WTC11 (cell line): ENCODE data around the gene UEVLD. TPM values are rescaled to one million over a fixed set of nuclear protein-coding genes. Genes with fewer than 3 reads are reported as not detected.

Source experiments
- ATAC-seq: fragments of 200-7000 bp; cut with Tn5 transposase; 2 replicates; pipeline ENCODE4 v1.10.0; 2021; ENCODE audit warnings: mild to moderate bottlenecking, moderate library complexity
- CTCF ChIA-PET: fragments of 300-600 bp; sonication (Branson Sonifier 250); formaldehyde crosslinking; loops from one replicate; lab custom pipeline; 2021; ENCODE audit warnings: antibody characterized with exemption; lab: Charles Lee
- POLR2A ChIA-PET: fragments of 350-600 bp; sonication (Branson Sonifier 250); formaldehyde crosslinking; loops from one replicate; lab custom pipeline; 2021; ENCODE audit warnings: antibody characterized with exemption; lab: Charles Lee
- DNase-seq: peaks from one replicate; pipeline ENCODE4 v3.0.0; 2021; ENCODE audit warnings: low spot score
- H3K27ac Mint-ChIP-seq: 2 replicates; pipeline ENCODE4 v1.8.0; 2021; ENCODE audit warnings: mixed read lengths
- H3K27me3 Mint-ChIP-seq: 2 replicates; pipeline ENCODE4 v1.8.0; 2021; ENCODE audit warnings: low read depth, mild to moderate bottlenecking, moderate library complexity, mixed read lengths
- H3K36me3 Mint-ChIP-seq: 2 replicates; pipeline ENCODE4 v1.8.0; 2021; ENCODE audit warnings: mixed read lengths
- H3K4me1 Mint-ChIP-seq: 2 replicates; pipeline ENCODE4 v1.8.0; 2022; ENCODE audit warnings: mixed read lengths
- H3K4me3 Mint-ChIP-seq: 2 replicates; pipeline ENCODE4 v1.8.0; 2021; ENCODE audit warnings: mild to moderate bottlenecking, moderate library complexity, mixed read lengths
- H3K9me3 Mint-ChIP-seq: 2 replicates; pipeline ENCODE4 v1.8.0; 2021; ENCODE audit warnings: mixed read lengths
- FOXJ3 ChIP-seq: sonication (generic); formaldehyde crosslinking; IDR thresholded peaks from 2 replicates; pipeline ENCODE4 v1.9.0; 2021; ENCODE audit warnings: missing genetic modification reagents, mild to moderate bottlenecking, borderline replicate concordance
- JAZF1 ChIP-seq: fragments of 250-450 bp; sonication (Bioruptor Pico); IDR thresholded peaks from 2 replicates; pipeline ENCODE4 v1.9.0; 2021; ENCODE audit warnings: moderate library complexity, mild to moderate bottlenecking, inconsistent platforms
- MYBL2 ChIP-seq: sonication (generic); formaldehyde crosslinking; IDR thresholded peaks from 2 replicates; pipeline ENCODE4 v1.8.1; 2023; ENCODE audit warnings: mild to moderate bottlenecking, moderate library complexity, missing genetic modification reagents
- NFATC4 ChIP-seq: fragments of 250-450 bp; sonication (Bioruptor Pico); IDR thresholded peaks from 2 replicates; pipeline ENCODE4 v1.9.0; 2021; ENCODE audit warnings: mild to moderate bottlenecking
- NFE2L1 ChIP-seq: sonication (generic); formaldehyde crosslinking; IDR thresholded peaks from 2 replicates; pipeline ENCODE4 v1.8.1; 2023; ENCODE audit warnings: missing genetic modification reagents
- NFYB ChIP-seq: sonication (generic); formaldehyde crosslinking; conservative IDR thresholded peaks from 2 replicates; pipeline ENCODE4 v1.8.0; 2022; ENCODE audit warnings: low read depth, missing genetic modification reagents
- SOX15 ChIP-seq: fragments of 250-450 bp; sonication (Bioruptor Pico); IDR thresholded peaks from 2 replicates; pipeline ENCODE4 v1.9.0; 2021; ENCODE audit warnings: mild to moderate bottlenecking
- TP53 ChIP-seq: sonication (generic); formaldehyde crosslinking; IDR thresholded peaks from 2 replicates; pipeline ENCODE4 v1.8.1; 2023; ENCODE audit warnings: mild to moderate bottlenecking, missing genetic modification reagents
- ZBTB21 ChIP-seq: sonication (generic); formaldehyde crosslinking; IDR thresholded peaks from 2 replicates; pipeline ENCODE4 v1.8.1; 2023; ENCODE audit warnings: mild to moderate bottlenecking, missing genetic modification reagents, borderline replicate concordance
- ZNF232 ChIP-seq: sonication (generic); formaldehyde crosslinking; IDR thresholded peaks from 2 replicates; pipeline ENCODE4 v1.8.0; 2022; ENCODE audit warnings: mild to moderate bottlenecking, missing genetic modification reagents
- ZNF263 ChIP-seq: sonication (generic); formaldehyde crosslinking; IDR thresholded peaks from 2 replicates; pipeline ENCODE4 v1.8.1; 2022; ENCODE audit warnings: low read depth, mild to moderate bottlenecking, moderate library complexity, missing genetic modification reagents
- ZNF396 ChIP-seq: fragments of 250-450 bp; sonication (Bioruptor Pico); IDR thresholded peaks from 2 replicates; pipeline ENCODE4 v1.8.0; 2021; ENCODE audit warnings: mild to moderate bottlenecking, moderate library complexity, borderline replicate concordance
- total RNA-seq: library from RNA; stranded (reverse); gene quantifications from 3 replicates; pipeline ENCODE4 v1.2.3, GENCODE V29; 2021
- TF ChIP-seq, protein P1 (sequence below): fragments of 250-450 bp; sonication (Bioruptor Pico); IDR thresholded peaks from 2 replicates; pipeline ENCODE4 v1.9.0; 2021; ENCODE audit warnings: mild to moderate bottlenecking
- TF ChIP-seq, protein P2 (sequence below): sonication (generic); formaldehyde crosslinking; IDR thresholded peaks from 2 replicates; pipeline ENCODE4 v1.8.0; 2022; ENCODE audit warnings: mild to moderate bottlenecking, missing genetic modification reagents
- TF ChIP-seq, protein P3 (sequence below): fragments of 250-450 bp; sonication (Bioruptor Pico); IDR thresholded peaks from 2 replicates; pipeline ENCODE4 v2.1.2; 2022; ENCODE audit warnings: mild to moderate bottlenecking, moderate library complexity
- TF ChIP-seq, protein P4 (sequence below): sonication (generic); formaldehyde crosslinking; IDR thresholded peaks from 2 replicates; pipeline ENCODE4 v1.8.1; 2023; ENCODE audit warnings: mild to moderate bottlenecking, missing genetic modification reagents, moderate library complexity
- TF ChIP-seq, protein P5 (sequence below): sonication (generic); formaldehyde crosslinking; IDR thresholded peaks from 2 replicates; pipeline ENCODE4 v1.8.1; 2023; ENCODE audit warnings: mild to moderate bottlenecking, missing genetic modification reagents, borderline replicate concordance
- TF ChIP-seq, protein P6 (sequence below): sonication (generic); formaldehyde crosslinking; IDR thresholded peaks from 2 replicates; pipeline ENCODE4 v1.8.1; 2023; ENCODE audit warnings: mild to moderate bottlenecking, missing genetic modification reagents
- TF ChIP-seq, protein P7 (sequence below): fragments of 250-450 bp; sonication (Bioruptor Pico); IDR thresholded peaks from 2 replicates; pipeline ENCODE4 v1.9.0; 2021; ENCODE audit warnings: mild to moderate bottlenecking, borderline replicate concordance

UEVLD gene
- total RNA-seq, 1 experiment from 2014 or later: 7.5 TPM

DNA sequence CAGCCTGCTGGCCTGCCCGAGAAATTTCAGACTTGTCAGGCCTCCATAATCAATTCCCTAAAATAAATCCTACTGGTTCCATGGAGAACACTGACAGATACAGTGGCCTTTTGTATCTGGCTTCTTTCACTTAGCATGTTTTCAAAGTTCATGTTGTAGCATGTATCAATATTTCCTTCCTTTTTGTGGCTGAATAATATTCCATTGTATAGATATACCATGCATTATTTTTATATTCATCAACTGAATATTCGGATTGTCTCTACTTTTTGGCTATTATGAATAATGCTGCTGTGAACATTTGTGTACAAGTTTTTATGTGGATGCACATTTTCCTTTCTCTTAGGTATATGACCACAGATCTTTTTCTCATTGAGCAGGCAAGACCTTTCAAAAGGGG lies 35.2 kb upstream of the UEVLD start:
- DNase-seq (no peak), ATAC-seq (no peak)
- H3K9me3 Mint-ChIP-seq: peaks cover 11% of the 10 kb centered on the region
- ChIA-PET POLR2A (no interaction called here), CTCF (no interaction called here)
- no peaks in the 10 kb centered on the region for H3K27me3 Mint-ChIP-seq
- no peak overlapping the region for H3K4me3 Mint-ChIP-seq
- no peaks in the 10 kb centered on the region for H3K4me1 Mint-ChIP-seq
- H3K27ac Mint-ChIP-seq: no peak overlapping the region
- peaks cover 8% of the 10 kb centered on the region; the same call in 1 of the 2 replicates for H3K36me3 Mint-ChIP-seq
- TF ChIP-seq TP53 (no peak), ZNF263 (no peak), NFE2L1 (CRISPR knock-in tag) (no peak), ZNF396 (CRISPR knock-in tag) (no peak), NFYB (no peak)
- TF ChIP-seq, protein P1, sequence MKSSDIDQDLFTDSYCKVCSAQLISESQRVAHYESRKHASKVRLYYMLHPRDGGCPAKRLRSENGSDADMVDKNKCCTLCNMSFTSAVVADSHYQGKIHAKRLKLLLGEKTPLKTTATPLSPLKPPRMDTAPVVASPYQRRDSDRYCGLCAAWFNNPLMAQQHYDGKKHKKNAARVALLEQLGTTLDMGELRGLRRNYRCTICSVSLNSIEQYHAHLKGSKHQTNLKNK (CRISPR knock-in tag): no peak
- TF ChIP-seq, protein P2, sequence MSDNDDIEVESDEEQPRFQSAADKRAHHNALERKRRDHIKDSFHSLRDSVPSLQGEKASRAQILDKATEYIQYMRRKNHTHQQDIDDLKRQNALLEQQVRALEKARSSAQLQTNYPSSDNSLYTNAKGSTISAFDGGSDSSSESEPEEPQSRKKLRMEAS (CRISPR knock-in tag): no peak
- TF ChIP-seq, protein P3, sequence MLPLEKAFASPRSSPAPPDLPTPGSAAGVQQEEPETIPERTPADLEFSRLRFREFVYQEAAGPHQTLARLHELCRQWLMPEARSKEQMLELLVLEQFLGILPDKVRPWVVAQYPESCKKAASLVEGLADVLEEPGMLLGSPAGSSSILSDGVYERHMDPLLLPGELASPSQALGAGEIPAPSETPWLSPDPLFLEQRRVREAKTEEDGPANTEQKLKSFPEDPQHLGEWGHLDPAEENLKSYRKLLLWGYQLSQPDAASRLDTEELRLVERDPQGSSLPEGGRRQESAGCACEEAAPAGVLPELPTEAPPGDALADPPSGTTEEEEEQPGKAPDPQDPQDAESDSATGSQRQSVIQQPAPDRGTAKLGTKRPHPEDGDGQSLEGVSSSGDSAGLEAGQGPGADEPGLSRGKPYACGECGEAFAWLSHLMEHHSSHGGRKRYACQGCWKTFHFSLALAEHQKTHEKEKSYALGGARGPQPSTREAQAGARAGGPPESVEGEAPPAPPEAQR (CRISPR knock-in tag): no peak
- TF ChIP-seq, protein P4, sequence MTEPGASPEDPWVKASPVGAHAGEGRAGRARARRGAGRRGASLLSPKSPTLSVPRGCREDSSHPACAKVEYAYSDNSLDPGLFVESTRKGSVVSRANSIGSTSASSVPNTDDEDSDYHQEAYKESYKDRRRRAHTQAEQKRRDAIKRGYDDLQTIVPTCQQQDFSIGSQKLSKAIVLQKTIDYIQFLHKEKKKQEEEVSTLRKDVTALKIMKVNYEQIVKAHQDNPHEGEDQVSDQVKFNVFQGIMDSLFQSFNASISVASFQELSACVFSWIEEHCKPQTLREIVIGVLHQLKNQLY (CRISPR knock-in tag): no peak

DNA sequence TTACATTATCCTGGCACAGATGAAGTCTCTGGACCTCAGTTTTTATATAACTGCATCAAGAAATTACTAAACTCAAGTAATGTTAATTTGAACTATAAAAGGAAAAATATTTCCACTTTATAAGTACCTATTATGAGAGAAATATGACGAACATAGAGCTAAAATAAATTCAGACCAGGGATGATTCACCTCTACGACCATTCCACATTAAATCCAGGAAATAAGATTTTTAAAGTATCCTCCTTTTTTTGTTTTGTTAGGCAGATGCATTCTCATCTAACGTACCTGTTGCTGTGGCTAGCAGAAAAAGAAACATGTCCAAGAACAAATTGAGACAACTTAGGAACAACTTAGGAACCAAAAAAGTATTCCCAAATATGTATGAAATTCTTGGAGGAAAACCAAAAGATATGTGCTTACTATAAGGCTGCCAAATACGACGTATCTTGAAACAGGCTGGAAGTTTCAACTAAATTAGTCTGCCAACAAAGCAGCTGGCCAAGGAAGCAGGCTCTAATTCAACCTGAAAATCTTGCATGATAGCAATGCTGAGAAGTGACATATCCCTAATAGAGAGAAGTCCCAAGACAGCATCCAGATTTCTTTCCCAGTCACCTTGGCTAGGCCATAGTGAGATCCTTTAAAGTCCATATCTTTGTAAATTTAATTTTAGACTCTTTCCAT lies 29.9 kb upstream of the UEVLD start:
- Mint-ChIP-seq H3K36me3 (peaks cover 21% of the 10 kb centered on the region), H3K4me1 (no peaks in the 10 kb centered on the region), H3K27ac (peak overlapping the region; percentile 29; the same call in 1 of the 2 replicates), H3K4me3 (no peak overlapping the region), H3K27me3 (no peaks in the 10 kb centered on the region), H3K9me3 (no peaks in the 10 kb centered on the region; the same call in 1 of the 2 replicates)
- DNase-seq (no peak), ATAC-seq (no peak)
- POLR2A ChIA-PET: no interaction called here
- CTCF ChIA-PET: interaction anchor here (0.5 to 1.0 kb wide), 2 partner anchors 33 to 514 kb away, joined by 3 read pairs; no protein-coding TSS in a partner anchor
- TF ChIP-seq ZNF263 (no peak), SOX15 (CRISPR knock-in tag) (no peak), MYBL2 (CRISPR knock-in tag) (no peak), NFATC4 (CRISPR knock-in tag) (no peak), ZNF232 (CRISPR knock-in tag) (no peak), ZBTB21 (CRISPR knock-in tag) (no peak), JAZF1 (no peak), FOXJ3 (no peak)
- TF ChIP-seq, protein P5, sequence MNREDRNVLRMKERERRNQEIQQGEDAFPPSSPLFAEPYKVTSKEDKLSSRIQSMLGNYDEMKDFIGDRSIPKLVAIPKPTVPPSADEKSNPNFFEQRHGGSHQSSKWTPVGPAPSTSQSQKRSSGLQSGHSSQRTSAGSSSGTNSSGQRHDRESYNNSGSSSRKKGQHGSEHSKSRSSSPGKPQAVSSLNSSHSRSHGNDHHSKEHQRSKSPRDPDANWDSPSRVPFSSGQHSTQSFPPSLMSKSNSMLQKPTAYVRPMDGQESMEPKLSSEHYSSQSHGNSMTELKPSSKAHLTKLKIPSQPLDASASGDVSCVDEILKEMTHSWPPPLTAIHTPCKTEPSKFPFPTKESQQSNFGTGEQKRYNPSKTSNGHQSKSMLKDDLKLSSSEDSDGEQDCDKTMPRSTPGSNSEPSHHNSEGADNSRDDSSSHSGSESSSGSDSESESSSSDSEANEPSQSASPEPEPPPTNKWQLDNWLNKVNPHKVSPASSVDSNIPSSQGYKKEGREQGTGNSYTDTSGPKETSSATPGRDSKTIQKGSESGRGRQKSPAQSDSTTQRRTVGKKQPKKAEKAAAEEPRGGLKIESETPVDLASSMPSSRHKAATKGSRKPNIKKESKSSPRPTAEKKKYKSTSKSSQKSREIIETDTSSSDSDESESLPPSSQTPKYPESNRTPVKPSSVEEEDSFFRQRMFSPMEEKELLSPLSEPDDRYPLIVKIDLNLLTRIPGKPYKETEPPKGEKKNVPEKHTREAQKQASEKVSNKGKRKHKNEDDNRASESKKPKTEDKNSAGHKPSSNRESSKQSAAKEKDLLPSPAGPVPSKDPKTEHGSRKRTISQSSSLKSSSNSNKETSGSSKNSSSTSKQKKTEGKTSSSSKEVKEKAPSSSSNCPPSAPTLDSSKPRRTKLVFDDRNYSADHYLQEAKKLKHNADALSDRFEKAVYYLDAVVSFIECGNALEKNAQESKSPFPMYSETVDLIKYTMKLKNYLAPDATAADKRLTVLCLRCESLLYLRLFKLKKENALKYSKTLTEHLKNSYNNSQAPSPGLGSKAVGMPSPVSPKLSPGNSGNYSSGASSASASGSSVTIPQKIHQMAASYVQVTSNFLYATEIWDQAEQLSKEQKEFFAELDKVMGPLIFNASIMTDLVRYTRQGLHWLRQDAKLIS: no peak
- TF ChIP-seq, protein P6, sequence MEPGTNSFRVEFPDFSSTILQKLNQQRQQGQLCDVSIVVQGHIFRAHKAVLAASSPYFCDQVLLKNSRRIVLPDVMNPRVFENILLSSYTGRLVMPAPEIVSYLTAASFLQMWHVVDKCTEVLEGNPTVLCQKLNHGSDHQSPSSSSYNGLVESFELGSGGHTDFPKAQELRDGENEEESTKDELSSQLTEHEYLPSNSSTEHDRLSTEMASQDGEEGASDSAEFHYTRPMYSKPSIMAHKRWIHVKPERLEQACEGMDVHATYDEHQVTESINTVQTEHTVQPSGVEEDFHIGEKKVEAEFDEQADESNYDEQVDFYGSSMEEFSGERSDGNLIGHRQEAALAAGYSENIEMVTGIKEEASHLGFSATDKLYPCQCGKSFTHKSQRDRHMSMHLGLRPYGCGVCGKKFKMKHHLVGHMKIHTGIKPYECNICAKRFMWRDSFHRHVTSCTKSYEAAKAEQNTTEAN (CRISPR knock-in tag): no peak
- TF ChIP-seq, protein P7, sequence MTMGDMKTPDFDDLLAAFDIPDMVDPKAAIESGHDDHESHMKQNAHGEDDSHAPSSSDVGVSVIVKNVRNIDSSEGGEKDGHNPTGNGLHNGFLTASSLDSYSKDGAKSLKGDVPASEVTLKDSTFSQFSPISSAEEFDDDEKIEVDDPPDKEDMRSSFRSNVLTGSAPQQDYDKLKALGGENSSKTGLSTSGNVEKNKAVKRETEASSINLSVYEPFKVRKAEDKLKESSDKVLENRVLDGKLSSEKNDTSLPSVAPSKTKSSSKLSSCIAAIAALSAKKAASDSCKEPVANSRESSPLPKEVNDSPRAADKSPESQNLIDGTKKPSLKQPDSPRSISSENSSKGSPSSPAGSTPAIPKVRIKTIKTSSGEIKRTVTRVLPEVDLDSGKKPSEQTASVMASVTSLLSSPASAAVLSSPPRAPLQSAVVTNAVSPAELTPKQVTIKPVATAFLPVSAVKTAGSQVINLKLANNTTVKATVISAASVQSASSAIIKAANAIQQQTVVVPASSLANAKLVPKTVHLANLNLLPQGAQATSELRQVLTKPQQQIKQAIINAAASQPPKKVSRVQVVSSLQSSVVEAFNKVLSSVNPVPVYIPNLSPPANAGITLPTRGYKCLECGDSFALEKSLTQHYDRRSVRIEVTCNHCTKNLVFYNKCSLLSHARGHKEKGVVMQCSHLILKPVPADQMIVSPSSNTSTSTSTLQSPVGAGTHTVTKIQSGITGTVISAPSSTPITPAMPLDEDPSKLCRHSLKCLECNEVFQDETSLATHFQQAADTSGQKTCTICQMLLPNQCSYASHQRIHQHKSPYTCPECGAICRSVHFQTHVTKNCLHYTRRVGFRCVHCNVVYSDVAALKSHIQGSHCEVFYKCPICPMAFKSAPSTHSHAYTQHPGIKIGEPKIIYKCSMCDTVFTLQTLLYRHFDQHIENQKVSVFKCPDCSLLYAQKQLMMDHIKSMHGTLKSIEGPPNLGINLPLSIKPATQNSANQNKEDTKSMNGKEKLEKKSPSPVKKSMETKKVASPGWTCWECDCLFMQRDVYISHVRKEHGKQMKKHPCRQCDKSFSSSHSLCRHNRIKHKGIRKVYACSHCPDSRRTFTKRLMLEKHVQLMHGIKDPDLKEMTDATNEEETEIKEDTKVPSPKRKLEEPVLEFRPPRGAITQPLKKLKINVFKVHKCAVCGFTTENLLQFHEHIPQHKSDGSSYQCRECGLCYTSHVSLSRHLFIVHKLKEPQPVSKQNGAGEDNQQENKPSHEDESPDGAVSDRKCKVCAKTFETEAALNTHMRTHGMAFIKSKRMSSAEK: no peak
